ENCODE measurements around the gene TPSD1.
A peak's percentile ranks its signal among the peaks of the same experiment; 100 is the strongest.
"Not testable (repeated sequence)": the region's sequence is repeated elsewhere in the genome, so short reads cannot be mapped to it uniquely, and the experiment has no call there.

The TPSD1 gene

GRCh38 chr16:1281517-1281916 is 25.6 kb downstream of the TPSD1 start:
- DNase-seq (ENCODE audit: low read depth, low spot score): no peak

DNA sequence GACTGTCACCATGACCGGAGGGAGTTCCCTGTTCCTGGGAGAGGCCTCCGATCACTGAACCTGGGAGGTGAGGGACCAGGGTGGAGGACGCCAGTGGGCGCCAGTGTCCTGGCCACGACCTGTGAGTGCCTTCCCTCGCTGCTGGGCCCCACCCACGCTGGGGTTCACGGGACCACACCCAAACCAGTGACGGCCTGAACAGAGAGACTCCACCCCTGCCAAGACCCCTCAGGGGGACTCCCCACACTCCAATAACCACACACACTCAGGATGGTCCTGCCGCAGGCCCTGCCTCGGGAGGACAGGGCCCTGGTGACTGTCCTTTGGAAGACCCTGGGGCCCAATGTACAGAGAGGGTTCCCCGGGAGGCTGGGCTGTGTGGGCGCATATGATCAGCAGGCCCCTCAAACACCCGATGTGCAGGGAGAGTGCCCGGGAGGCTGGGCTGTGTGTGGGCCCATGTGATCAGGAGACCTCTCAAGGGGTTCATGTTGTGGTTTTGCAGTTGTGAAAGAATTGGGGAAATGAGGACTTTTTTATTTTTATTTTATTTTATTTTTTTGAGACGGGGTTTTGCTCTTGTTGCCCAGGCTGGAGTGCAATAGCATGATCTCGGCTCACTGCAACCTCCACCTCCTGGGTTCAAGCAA is 26.6 kb downstream of the TPSD1 start:
- no peak for DNase-seq (ENCODE audit: low read depth, low spot score)

GRCh38 chr16:1283296-1283695 is 27.4 kb downstream of the TPSD1 start:
- no peak for DNase-seq (ENCODE audit: low read depth, low spot score)

DNA sequence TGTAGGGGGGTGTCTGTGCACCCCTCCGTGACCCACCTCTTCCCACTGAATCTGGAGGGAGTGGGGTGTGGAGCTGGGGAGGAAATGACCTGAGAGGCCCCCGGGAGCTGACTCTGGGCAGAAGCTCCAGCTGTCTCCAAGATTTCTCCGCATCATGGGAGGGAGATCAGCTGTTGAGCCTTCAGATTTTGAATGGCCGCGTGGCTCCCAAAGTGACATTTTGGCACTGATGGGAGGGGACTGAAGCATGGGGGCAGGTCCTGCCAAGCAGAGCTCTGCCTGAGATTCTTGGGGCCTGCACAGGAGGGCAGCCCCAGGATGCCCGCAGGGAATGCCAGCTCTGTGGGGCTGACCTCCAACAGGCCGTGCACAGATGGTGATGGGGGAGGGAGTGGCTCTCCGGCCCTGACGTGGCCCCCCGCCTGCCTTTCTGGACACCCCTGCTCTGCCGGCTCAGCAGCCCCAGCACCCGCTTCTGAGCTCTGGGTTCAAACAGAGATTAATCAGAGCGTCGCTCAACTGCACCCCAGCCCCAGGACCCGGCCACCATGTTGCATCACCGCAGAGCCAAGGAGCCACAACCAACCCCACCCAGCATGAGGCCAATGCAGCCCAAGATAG is 28.2 kb downstream of the TPSD1 start:
- DNase-seq (ENCODE audit: low read depth, low spot score): no peak

- DNase-seq (ENCODE audit: low read depth, low spot score): no peak
Observed at GRCh38 chr16:1285669-1286512, 30.0 kb downstream of the TPSD1 start.

GRCh38 chr16:1286513-1287094 is 30.7 kb downstream of the TPSD1 start:
- no peak for DNase-seq (ENCODE audit: low read depth, low spot score)

- DNase-seq (ENCODE audit: low read depth, low spot score): peak; percentile 39
Observed at GRCh38 chr16:1287982-1288670, 32.3 kb downstream of the TPSD1 start.

DNA sequence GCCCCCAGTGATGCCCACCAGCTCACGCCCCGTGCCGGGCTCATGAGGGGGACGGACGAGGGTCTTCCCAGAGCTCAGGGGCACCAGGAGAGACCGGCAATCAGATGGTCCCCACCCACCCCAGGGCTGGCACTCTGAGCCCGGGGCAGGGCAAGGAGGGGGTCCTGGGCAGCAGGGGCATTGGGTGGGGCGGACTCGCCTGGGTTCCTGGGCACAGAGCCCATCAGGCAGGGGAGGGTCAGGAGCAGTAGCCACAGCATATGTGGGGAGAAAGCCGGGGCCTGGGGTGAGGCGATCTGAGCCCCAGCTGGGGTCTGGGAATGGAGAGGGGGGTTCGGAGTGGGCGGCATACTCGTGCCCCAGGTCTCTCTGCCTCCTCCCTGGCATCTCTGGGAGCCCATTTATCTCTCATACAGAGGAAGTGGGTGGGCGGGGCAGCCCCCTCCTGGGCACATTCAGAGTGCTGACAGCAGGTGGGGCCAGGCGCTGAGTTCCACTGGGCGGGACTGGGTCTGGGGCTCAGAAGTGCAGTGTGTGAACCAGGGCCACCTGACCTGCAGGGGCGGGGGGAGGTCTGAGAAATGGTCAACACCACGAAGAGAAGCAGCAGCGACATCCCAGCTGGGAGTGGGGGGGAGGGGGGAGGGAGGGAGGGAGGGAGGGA is 33.1 kb downstream of the TPSD1 start:
- DNase-seq (ENCODE audit: low read depth, low spot score): peak; percentile 49

DNA sequence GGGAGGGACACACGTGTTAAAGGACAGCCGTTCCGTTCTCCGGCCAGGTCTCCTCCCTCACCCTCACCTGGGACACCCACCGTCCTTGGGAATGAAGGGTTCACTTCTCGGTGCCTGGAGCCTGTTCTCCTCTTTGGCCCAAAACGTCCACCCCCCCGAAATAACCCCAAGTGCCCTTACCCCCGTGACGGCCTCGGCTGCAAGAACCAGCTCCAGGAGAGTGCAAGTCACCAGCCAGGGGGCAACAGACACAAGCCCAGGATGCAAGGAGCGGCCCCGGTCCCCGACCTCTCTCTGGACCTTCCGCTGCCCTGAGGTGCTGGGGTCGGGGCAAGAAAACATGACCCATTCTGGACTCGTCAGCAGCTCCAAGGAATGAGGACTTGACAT is 33.6 kb downstream of the TPSD1 start:
- DNase-seq (ENCODE audit: low read depth, low spot score): no peak

DNA sequence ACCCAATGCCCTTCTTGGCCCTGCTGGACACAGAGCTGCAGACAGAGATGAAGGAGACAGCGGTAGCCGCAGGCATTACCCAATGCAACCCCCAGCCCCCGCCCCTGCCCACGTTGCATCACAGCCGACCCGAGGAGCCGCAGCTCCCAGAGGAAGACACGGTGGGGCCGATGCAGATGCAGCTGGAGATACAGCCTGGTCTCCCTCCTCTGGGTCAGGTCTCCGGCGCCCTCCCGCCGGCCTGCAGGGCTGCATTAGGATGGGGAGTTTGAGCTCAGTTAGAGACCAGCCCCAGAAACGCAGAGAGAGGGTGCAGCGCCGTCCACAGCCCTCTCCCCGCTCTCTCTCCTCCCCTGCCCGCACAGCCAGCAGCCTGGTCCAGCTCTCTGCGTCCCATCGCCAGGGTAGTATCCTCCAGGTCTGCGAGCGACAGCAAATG is 34.2 kb downstream of the TPSD1 start:
- peak; percentile 47 for DNase-seq (ENCODE audit: low read depth, low spot score)

DNA sequence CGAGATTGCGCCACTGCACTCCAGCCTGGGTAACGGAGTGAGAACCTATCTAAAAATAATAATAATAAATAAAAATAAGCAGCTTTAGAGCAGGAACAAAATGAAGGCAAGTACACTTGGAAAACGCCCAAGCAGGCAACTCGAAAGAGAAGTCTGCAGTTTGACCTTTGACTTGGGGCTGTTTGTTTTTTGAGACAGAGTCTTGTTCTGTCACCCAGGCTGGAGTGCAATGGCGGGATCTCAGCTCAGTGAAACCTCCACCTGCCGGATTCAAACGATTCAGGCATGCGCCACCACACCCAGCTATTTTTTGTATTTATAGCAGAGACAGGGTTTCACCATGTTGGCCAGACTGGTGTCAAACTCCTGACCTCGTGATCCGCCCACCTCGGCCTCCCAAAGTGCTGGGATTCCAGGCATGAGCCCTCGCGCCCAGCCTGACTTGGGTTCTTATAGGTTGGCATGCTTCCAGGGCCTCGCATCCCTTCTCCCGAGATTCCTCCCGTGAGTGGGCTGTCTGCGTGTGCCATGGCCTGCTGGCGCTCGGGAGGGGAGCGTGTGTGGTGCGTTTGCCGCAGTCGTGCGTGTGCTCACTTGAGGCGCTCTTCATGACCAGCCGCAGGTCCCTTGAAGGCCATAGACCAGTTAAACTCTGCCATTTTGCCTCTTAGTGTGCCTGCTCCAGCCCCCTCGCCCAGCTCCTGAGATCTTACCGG is 35.1 kb downstream of the TPSD1 start:
- DNase-seq (ENCODE audit: low read depth, low spot score): no peak

- DNase-seq (ENCODE audit: low read depth, low spot score): no peak
Observed at GRCh38 chr16:1291576-1291974, 35.7 kb downstream of the TPSD1 start.

DNA sequence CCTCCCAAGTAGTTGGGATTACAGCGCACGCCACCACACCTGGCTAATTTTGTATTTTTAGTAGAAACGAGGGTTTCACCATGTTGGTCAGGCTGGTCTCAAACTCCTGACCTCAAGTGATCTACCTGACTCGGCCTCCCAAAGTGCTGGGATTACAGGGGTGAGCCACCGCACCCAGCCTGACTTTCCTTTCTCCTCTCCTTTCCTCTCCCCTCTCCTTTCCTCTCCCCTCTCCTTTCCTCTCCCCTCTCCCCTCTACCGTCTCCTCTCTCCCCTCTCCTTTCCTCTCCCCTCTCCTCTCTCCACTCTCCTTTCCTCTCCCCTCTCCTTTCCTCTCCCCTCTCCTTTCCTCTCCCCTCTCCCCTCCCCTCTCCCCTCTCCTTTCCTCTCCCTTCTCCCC is 36.3 kb downstream of the TPSD1 start:
- not testable (repeated sequence) for DNase-seq (ENCODE audit: low read depth, low spot score)

DNA sequence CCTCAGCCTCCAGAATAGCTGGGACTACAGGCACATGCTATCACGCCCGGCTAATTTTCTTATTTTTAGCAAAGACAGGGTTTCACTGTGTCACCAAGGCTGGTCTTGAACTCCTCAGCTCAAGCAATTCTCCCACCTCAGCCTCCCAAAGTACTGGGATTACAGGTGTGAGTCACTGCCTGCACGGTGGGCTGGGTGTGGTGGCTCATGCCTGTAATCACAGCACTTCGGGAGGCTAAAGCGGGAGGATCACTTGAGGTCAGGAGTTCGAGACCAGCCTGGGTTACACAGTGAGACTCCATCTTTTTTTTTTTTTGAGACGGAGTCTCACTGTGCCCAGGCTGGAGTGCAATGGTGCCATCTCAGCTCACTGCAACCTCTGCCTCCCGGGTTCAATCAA is 36.9 kb downstream of the TPSD1 start:
- not testable (repeated sequence) for DNase-seq (ENCODE audit: low read depth, low spot score)

GRCh38 chr16:1293921-1294656 is 38.2 kb downstream of the TPSD1 start:
- peak; percentile 33 for DNase-seq (ENCODE audit: low read depth, low spot score)

DNA sequence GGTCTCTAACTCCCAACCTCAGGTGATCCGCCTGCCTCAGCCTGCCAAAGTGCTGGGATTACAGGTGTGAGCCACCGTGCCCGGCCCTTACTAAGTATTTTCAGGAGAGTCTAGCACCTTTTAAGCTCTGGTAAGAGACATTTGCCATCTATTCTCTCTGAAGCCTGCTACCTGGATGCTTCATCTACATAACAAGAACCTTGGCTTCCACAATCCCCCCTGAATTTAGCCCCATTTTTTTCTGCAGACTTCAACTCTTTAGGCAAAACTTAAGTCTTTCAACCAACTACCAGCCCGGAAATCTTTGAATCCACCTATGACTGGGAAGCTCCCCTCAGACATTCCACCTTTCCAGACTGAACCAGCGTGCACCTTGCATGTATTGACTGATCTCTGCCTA is 39.6 kb downstream of the TPSD1 start:
- no peak for DNase-seq (ENCODE audit: low read depth, low spot score)

DNA sequence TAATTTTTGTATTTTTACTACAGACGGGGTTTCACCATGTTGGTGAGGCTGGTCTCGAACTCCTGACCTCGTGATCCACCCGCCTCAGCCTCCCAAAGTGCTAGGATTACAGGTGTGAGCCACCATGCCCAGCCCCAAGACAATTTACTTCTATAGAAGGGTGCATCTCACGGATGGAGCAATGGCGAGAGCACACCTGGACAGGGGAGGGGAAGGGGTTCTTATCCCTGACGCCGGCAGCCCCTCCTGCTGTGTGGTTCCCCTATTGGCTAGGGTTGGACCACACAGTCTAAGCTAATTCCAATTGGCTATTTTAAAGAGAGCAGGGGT is 40.8 kb downstream of the TPSD1 start:
- not testable (repeated sequence) for DNase-seq (ENCODE audit: low read depth, low spot score)

DNA sequence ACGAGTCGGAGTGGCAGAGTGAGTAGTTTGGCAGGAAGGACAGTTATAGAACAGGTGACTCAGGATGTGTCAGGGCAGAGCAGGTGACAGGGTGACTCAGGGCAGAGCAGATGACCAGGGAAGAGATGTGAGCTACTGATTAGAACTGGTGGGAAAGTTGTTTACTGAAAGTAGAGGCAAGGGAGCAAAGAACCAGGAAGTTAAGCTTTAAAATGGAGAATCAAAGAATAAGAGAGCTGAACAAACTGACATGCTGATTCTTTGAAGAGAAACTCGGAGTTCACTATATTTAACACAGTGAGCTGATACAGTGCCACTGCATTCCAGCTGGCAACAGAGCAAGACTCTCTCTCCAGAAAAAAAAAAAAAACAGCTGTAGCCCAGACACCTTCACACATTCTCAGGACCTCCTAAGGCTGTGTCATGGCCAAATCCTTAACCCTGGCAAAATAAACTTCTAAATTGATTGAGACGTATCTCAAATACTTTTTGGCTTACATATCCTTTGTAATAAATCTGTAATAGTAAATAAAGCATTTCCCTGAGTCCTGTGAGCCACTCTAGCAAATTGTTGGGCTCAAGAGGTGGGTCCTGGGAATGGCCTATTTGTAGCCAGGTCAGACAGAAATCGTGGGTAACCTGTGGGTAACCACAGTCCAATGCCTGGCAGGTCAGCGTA is 41.3 kb downstream of the TPSD1 start:
- peak; percentile 39 for DNase-seq (ENCODE audit: low read depth, low spot score)

- no peak for DNase-seq (ENCODE audit: low read depth, low spot score)
Observed at GRCh38 chr16:1298406-1298805, 42.5 kb downstream of the TPSD1 start.

Measured in ELF-1 (cell line).